ENCODE data around the gene TTC39A.

Gene TTC39A

GRCh38 chr1:51299185-51299885 lies 31.0 kb downstream of the TTC39A start:
- no peak overlapping the region for H3K4me3 ChIP-seq (ENCODE audit: low read length)
- no peak for DNase-seq (ENCODE audit: low read depth)
- no peak for TF ChIP-seq CTCF (conservative IDR thresholded peaks at IDR 0.05; ENCODE audit: low read depth, low read length)

GRCh38 chr1:51298322-51298705 lies 32.0 kb downstream of the TTC39A start:
- no peak for TF ChIP-seq CTCF (conservative IDR thresholded peaks at IDR 0.05; ENCODE audit: low read depth, low read length)
- DNase-seq (ENCODE audit: low read depth): no peak
- H3K4me3 ChIP-seq (ENCODE audit: low read length): no peak overlapping the region

GRCh38 chr1:51297401-51298321 lies 32.7 kb downstream of the TTC39A start:
- no peak overlapping the region for H3K4me3 ChIP-seq (ENCODE audit: low read length)
- no peak for TF ChIP-seq CTCF (conservative IDR thresholded peaks at IDR 0.05; ENCODE audit: low read depth, low read length)
- no peak for DNase-seq (ENCODE audit: low read depth)

- peak overlapping the region; percentile 42 for H3K4me3 ChIP-seq (ENCODE audit: low read length)
- peak; percentile 20 for DNase-seq (ENCODE audit: low read depth)
- TF ChIP-seq CTCF (conservative IDR thresholded peaks at IDR 0.05; ENCODE audit: low read depth, low read length): peak; percentile 98
These were observed 33.7 kb downstream of the TTC39A start for GRCh38 chr1:51296383-51297357.

GRCh38 chr1:51295926-51296325 lies 34.4 kb downstream of the TTC39A start:
- DNase-seq (ENCODE audit: low read depth): no peak
- no peak overlapping the region for H3K4me3 ChIP-seq (ENCODE audit: low read length)

More at GRCh38 chr1:51295926-51296325, 34.4 kb downstream of the TTC39A start:
- TF ChIP-seq CTCF (conservative IDR thresholded peaks at IDR 0.05; ENCODE audit: low read depth, low read length): no peak

Data from retinal pigment epithelial cell (primary cell).